ENCODE measurements around the gene ATG7.

The ATG7 gene

DNA sequence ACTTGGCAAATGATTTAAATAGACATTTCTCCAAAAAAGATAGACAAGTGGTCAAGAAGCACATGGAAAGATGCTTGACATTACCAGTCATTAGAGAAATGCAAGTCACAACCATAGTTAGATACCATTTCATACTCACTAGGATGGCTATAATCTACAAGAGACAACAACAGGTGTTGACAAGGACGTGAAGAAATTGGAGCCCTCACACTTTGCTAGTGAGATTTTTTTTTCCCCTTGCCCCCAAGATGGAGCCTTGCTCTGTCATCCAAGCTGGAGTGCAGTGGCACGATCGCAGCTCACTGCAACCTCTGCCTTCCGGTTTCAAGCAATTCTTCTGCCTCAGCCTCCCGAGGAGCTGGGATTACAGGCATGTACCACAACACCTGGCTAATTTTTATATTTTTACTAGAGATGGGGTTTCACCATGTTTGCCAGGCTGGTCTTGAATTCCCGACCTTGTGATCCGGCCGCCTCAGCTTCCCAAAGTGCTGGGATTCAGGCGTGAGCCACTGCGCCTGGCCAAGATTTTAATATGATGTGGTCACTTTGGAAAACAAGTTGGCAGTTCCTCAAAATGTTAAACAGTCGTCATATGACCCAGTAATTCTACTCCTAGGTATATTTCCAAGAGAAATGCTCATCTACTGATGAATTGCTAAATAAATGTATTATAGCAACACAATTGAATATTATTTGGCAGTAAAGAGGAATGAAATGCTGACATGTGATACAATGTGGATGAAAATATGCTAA, 103.3 kb downstream of the ATG7 start:
- in situ Hi-C loops (cut with HindIII; ENCODE audit: low sequenced_read_pairs), result loop anchor here (25.0 kb wide), 1 partner anchor 187 kb away; no protein-coding TSS in a partner anchor
- no peak overlapping the region for H3K4me3 ChIP-seq (ENCODE audit: low read depth, low read length)
- no peak for DNase-seq (ENCODE audit: low read depth)
- TF ChIP-seq, protein P1, sequence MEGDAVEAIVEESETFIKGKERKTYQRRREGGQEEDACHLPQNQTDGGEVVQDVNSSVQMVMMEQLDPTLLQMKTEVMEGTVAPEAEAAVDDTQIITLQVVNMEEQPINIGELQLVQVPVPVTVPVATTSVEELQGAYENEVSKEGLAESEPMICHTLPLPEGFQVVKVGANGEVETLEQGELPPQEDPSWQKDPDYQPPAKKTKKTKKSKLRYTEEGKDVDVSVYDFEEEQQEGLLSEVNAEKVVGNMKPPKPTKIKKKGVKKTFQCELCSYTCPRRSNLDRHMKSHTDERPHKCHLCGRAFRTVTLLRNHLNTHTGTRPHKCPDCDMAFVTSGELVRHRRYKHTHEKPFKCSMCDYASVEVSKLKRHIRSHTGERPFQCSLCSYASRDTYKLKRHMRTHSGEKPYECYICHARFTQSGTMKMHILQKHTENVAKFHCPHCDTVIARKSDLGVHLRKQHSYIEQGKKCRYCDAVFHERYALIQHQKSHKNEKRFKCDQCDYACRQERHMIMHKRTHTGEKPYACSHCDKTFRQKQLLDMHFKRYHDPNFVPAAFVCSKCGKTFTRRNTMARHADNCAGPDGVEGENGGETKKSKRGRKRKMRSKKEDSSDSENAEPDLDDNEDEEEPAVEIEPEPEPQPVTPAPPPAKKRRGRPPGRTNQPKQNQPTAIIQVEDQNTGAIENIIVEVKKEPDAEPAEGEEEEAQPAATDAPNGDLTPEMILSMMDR (IDR thresholded peaks at IDR 0.05; ENCODE audit: low read depth, low read length, missing control alignments), result no peak

DNA sequence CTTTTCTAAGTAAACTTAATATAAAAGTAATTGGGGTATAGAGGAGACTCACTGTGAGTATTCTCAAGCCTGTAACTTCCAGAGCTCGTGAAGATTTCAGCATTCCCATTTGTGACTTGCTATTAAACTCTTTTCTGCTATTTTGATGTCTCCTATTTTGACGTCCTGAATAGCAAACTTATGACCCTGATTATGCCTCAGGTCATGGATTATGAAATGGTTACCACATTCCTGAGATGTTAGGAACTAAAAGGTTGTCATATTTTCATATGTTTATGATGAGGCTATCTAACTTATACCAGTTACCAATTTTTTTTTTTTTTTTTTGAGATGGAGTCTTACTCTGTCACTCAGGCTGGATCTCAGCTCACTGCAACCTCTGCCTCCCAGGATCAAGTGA, 105.5 kb downstream of the ATG7 start:
- H3K4me3 ChIP-seq (ENCODE audit: low read depth, low read length), result no peak overlapping the region
- in situ Hi-C loops (cut with HindIII; ENCODE audit: low sequenced_read_pairs), result loop anchor here (25.0 kb wide), 1 partner anchor 185 kb away; no protein-coding TSS in a partner anchor
- TF ChIP-seq, protein P1 (IDR thresholded peaks at IDR 0.05; ENCODE audit: low read depth, low read length, missing control alignments), result no peak
- DNase-seq (ENCODE audit: low read depth), result no peak

DNA sequence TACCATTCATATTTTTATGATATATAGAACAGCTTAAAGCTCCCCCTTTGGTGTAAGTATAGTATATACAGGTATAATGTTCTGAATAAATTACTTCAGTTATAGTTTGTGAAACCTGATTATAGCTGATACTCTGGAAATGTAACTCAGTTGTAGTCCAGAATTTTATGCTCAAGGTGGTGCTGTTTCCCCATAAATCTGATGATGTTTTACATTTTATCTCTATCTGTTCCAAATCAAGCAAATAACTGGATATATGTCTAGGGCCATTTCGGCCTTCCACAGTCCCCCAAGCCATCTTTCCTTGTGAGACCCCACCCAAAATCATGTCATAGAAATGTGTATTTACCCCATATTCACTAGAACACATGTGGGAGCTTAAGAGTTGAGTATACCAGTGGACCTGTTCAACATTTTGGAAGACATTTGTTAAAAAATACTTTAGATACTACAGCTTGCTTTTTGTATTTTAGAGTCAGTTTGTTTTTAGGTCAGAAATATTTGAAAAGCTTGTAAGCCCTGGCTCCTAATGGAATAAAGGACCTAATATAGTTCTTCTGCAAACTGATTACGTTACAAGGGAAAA, 107.1 kb downstream of the ATG7 start:
- DNase-seq (ENCODE audit: low read depth), result no peak
- H3K4me3 ChIP-seq (ENCODE audit: low read depth, low read length), result no peak overlapping the region
- TF ChIP-seq, protein P1 (IDR thresholded peaks at IDR 0.05; ENCODE audit: low read depth, low read length, missing control alignments), result peak; percentile 19
- in situ Hi-C loops (cut with HindIII; ENCODE audit: low sequenced_read_pairs), result loop anchor here (25.0 kb wide), 1 partner anchor 183 kb away; no protein-coding TSS in a partner anchor

DNA sequence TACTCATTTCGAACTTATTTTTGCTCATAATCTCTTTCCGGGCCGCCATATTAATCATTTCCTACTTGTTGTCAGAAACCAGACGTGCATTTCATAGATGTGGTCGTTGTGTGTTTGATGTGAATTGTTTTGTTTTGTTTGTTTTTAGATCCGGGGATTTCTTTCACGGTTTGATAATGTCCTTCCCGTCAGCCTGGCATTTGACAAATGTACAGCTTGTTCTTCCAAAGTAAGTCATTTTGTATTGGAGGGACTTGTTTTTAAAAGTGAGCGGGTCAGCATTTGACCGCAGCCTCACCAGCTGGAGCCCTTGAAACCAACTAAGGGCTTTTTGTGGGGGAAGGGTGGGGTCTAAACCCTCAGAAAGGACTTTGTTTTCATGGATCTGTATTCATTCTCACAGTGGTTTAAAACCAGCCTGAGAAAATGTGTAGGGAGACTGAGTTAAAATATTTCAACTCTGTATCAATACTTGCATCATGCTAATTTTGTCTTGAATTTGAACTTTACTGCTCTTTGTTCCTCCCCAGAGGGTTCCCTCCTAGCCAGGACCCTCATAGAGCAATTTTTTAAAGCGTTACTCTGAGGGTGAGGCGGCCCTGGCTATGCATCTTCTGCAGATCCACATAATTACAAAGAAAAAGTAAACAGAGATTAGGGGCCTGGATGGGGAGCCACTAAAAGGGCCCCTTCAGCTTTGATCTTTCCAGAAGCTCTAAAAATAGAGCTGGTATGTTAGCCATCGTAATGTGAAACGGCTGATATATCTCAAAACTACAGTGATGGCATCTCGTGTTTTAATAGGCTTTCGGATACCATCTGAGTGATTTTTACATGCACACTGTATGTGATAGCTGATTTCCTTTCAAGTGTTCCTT, 107.9 kb downstream of the ATG7 start:
- no peak for DNase-seq (ENCODE audit: low read depth)
- no peak overlapping the region for H3K4me3 ChIP-seq (ENCODE audit: low read depth, low read length)
- TF ChIP-seq, protein P1 (IDR thresholded peaks at IDR 0.05; ENCODE audit: low read depth, low read length, missing control alignments), result no peak
- in situ Hi-C loops (cut with HindIII; ENCODE audit: low sequenced_read_pairs), result loop anchor here (25.0 kb wide), 1 partner anchor 182 kb away; no protein-coding TSS in a partner anchor

DNA sequence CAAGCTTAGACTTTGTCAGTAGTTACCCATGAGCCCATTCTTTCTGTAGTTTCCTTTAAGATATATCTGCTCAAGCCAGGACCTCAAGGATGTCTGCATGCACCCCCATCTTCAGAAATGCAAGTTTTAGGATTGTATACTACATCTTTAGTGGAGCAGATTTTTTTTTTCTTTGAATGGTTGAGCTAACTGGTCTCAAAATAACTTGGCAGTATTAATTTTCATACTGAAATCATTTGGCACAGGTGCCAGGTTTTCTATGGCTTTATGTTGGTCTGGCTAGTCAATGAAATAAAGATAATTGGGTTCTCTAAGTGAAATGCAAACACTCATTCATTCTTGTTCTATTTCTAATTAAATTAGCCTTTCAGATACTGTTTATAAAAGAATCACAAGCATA, 108.9 kb downstream of the ATG7 start:
- no peak overlapping the region for H3K4me3 ChIP-seq (ENCODE audit: low read depth, low read length)
- TF ChIP-seq, protein P1 (IDR thresholded peaks at IDR 0.05; ENCODE audit: low read depth, low read length, missing control alignments), result no peak
- DNase-seq (ENCODE audit: low read depth), result no peak
- in situ Hi-C loops (cut with HindIII; ENCODE audit: low sequenced_read_pairs), result loop anchor here (25.0 kb wide), 1 partner anchor 181 kb away; no protein-coding TSS in a partner anchor

DNA sequence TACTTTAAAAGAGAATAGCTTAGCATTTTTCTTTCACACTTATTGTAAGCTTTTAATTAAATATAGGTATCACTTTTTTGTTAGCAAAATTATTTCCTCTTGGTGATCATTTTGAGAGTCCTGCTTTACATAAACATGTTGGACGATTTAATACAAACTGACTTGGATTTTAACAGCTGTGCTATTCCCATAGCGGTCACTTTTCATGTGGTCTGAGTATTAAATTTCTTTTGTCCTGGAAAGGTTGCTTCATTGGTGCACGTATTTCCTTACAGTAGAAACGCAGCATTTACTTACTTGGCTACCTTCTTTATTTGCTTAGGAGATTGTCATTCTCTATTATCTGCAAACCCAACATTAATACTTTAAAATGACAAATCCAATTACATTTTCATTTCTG, 109.4 kb downstream of the ATG7 start:
- no peak for DNase-seq (ENCODE audit: low read depth)
- in situ Hi-C loops (cut with HindIII; ENCODE audit: low sequenced_read_pairs), result loop anchor here (25.0 kb wide), 1 partner anchor 181 kb away; no protein-coding TSS in a partner anchor
- TF ChIP-seq, protein P1 (IDR thresholded peaks at IDR 0.05; ENCODE audit: low read depth, low read length, missing control alignments), result no peak

More for the DNA sequence above, 109.4 kb downstream of the ATG7 start:
- no peak overlapping the region for H3K4me3 ChIP-seq (ENCODE audit: low read depth, low read length)

Data from astrocyte of the cerebellum (primary cell).